Left renal cortex interstitium (tissue), 4 donors: ENCODE results near the gene MAPKAP1. TPM values are rescaled to one million over a fixed set of nuclear protein-coding genes. Genes with fewer than 3 reads are reported as not detected.

ENCODE experiments used
- DNase-seq, 4 donors: peaks; one replicate each; pipeline ENCODE4 v3.0.0-alpha.2; 2013; ENCODE audit warnings: low read depth in 4 of 4, low spot score in 2 of 4, missing footprints in 1 of 4
- polyA plus RNA-seq, 4 donors: library from polyadenylated mRNA; unstranded; fragments of 120-200 nt; gene quantifications; one replicate each; pipeline ENCODE4 v1.2.1, GENCODE V29; 2013; ENCODE audit not compliant: insufficient read length in 4 of 4

Gene MAPKAP1
- polyA plus RNA-seq, 4 donors: 59.0 to 82.9 (median 76.7) TPM

DNA sequence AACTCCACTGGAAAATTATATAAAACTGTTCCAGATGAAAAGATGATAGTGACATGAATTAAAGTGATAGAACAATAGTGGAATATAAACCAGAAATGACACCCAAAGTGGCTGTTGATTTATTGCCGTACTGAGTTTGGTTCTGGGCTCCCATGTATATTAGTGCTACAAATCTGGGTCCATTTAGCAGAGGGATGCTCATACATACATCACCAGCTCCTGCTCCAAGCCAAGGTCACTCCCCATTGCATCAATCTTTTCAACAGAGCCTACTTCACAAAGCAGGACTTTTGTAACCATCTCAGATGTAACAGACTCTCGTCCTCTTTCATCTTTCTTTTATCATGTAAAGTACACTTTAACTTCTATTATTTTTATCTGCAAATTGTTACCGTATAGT lies 236.8 kb downstream of the MAPKAP1 start:
- no peak for DNase-seq

DNA sequence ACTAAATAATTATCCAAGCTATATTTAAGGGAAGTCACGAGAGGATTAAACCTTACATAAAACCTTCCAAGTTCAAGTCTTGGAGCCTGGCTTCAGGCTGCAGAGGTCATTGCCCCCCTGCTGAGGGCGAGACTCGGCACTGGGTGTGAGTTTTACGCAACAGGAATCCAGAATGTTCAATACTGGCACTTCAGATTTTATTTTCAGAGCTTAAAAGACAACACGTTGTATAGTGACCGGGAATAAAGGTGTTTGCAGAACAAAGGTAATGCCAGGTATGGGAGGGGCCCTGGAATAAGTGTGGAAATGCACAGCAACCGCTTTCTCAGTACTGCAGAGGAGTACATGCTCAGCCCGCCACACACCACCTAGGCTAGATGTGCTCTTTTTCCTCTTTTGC lies 238.4 kb downstream of the MAPKAP1 start:
- DNase-seq: no peak

DNA sequence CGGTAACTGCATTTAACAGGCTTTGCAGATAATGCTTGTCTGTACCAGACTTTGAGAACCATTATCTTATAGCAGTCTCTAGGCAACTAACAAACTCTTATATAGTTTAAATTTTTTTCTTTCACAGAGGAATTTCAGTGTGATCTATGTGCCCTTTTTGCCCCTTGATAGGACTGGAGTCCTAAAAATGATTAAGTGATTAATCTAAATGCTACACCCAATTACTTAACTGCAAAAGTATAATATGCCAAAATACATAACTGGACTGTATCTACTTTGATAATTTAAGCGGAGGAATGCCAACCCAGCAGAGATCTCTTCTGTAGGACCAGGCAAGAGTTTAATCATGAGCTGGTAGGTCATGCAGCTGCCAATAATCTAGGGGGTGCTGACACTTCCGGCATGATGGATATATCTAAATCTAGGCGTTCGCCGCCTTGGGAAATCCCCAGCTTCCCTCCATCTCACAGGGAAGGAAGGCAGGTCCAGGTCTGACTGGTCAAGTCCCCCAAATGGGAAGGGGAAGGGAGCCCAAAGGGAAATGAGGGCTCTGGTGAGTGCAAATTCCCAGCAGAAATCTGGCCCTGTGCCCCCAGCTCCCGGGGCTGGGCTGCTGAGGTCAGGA lies 239.8 kb downstream of the MAPKAP1 start:
- no peak for DNase-seq

DNA sequence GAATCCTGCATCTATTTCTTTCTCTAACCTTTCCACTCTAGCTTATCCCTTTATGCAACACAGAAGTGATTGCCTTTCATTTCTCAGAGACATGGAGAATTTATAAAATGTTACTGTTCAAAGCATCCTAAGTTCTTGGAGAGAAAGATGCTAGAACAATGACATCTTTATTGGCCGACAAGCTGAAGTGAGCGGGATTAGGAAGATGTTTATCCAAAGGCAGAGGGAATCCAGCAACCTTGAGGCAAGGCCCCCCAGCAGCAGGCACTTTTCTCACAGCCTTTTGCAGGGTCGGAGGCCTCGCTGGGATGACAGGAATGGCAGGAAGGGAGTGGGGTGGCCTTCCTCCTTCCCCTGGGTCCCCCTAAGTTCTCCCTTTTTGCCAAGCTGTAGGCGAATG lies 240.6 kb downstream of the MAPKAP1 start:
- no peak for DNase-seq

DNA sequence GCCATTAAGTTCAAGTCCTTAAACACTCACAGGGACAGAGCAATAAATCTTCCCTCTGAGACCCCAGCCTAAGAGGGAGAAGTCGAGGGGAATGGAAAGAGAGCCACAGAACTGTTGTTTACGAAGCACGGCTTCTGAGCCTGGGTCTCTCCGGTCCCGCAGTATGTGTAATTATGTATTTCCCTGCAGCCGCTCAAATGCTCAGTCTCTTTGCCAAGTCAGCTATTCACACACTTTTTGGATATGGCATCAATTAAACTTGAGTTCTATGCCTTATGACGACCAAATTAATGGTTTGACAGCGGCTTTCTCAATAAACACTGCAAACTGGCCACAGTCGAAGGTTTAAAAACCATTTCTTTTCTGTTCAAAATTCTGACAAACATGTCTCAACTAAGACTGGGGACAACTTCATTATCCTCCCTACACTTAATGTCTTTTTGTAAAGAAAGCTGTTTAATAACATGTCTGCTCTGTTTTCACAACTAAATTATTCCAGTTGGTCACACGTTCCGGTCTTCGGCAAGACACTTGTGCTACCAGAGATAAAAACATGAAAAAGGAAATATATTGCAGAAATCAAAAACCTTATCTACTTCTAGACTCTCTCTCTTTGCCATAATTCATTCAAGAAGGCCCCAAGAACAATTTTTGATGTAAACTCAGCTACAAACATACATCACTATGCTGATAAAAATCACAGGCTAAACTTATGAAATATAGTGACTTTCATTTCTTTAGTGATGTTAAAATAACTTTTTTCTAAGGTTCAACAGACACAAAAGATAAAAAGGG lies 242.2 kb downstream of the MAPKAP1 start:
- DNase-seq: no peak

DNA sequence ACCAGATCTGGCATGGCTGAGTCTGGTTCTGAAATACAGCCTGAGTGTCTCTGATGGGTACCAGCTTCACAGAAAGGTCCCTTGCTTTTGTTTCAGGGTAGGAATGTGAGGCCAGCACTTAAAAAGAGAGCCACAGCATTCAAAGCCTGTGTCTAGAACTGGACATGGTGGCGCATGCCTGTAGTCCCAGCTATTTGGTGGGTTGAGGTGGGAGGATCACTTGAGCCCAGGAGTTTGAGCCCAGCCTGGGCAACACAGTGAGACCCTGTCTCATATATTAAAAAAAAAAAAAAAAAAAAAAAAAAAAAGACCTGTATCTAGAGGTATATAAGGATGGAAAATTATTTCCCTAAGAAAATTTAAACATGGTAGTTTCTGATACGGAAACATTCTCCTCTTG lies 243.1 kb downstream of the MAPKAP1 start:
- DNase-seq: no peak

DNA sequence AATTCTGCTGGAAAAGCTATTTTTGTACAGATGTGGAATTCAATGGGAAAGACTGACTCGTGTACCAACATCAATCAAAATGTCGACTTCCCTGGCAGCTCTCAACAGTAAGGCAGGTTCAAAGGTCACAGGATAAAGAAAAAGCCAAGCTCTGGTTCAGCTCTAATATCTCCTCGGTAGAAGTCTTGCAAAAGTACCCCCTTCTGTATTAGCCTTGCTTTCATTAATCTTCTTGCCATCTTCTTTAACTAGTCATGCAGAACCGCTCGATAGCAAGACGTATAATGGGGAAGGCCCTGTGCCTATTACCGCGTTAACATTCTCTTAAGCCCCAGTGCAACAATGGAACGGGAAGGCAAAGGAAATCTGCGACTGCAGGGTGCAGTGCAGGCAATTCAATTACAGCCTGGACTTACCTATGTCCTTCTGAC lies 244.1 kb downstream of the MAPKAP1 start:
- no peak for DNase-seq

DNA sequence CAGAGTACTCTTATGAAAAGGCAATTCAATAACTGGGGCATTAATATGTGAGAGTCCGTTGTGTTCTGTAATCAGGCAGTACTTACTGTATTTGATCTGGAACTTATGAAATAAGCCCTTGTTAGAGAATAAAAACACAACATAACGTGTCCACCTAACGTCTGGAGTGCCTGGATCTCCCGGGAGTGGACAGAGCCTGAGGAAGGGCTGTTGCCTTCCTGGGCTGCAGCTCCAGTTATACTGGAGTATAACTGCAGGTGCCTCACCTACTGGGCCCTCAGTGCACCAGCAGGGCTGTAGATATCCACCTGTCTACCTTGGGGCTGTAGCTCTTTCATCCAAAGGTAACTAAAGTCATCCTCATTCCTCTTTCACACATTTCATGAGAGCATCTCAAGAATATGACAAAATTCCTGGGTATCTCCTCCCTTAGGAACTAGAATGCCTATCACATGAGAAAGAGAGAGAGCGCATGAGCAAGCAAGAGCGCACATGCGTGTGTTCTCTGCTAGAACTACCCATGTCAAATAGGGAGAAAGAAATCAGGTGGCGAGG lies 245.3 kb downstream of the MAPKAP1 start:
- DNase-seq: no peak

DNA sequence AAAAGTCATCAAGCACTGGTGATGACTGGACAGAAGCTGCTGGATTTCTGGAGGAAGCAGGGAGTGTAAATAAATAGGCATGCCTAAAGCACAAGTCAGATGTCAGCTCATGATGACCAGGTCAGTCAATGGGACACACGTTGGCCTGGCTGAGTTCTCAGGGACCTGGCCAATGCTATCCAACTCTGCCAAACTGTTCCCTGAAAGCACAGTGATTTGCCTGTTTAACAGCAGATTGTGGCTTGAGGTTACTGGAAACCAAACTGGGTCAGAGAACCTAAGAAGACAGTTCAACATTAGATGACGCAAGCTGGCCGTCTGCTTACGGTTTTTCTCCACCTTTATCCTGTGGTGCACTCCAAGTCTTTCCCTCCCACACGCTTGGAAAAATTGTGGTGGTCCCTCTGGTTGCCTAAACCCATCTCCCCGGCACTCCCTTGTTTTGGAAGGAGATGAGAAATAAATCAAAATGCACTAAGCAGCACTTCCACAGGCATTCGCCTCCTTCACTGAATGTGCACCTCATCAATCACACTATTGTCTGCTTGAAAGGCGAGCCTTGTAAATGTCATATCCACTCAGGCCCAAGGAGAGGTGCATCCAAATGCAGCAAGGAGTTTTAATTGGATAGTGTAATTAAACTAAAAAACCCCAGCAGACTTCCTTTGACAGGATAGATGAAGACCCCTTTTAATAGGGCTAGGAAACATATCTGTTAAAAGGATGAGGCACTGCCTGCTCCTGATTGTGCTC lies 245.9 kb downstream of the MAPKAP1 start:
- DNase-seq: no peak

DNA sequence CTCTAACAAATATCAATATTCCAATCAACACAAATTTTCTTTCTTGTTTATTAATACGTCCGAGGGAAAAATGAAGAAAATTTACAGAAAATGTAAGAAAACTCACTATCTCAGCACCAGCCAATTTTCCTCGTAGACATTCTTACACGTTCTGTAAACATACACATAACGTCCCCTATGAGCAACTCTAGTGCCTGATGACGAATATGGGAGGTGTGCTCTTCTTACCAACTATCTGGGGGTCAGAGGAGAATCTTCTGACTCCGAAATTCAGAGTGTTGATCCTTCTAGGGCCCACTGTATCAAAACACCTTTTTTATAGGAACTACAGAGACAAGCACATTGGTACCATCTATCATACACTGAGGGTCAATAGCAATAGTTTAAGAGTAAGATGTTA lies 246.7 kb downstream of the MAPKAP1 start:
- no peak for DNase-seq

DNA sequence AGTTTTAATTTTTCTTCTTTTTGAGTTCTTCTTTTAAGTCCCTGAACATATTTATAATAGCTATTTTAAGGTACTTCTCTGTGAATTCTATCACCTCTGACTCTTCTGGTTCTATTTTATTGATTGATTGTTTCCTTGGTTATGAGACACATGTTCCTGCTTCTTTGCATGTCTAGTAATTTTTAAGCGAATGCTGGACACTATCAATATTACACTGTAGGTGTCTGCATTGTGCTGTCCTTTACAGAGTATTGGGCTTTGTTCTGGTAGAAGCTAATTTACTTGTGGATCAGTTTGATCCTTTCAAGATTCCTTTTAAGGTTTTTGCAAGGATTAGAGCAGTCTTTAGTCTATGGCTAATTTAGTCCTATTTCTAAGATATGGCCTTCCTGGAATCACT lies 249.7 kb downstream of the MAPKAP1 start:
- DNase-seq: no peak

DNA sequence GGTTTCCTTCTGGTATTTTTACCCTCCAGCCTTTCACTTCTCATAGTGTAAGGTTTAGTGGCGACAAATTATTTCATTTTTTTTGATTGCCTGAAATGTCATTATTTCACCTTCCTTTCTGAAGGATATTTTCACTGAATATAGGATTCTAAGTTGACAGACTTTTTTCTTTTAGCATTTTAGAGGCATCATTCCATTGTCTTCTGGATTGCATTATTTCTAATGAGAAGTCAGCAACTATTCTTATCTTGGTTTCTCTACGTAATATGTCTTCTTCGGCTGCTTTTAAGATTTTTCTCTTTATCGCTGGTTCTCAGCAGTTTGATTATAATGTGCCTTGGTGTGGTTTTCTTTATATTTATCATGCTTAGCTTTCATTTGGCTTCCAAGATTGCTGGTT lies 251.1 kb downstream of the MAPKAP1 start:
- DNase-seq: no peak

DNA sequence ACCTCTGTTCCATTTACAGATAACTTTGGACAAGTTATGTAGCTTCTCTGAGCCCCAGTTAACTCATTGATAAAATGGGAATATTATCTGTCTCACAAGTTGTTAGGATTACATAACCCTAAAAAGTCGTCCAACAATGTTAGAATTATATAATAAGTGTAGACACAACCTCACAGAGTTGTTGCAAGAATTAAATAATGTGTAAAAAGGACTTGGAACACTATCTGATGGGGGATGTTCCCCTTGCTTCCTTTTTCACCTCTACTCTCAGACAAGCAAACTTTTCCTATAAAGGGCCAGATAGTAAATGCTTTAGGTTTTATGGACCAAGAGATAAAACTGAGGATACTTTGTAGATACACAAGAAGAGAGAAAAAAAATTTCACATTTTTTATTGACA lies 251.9 kb downstream of the MAPKAP1 start:
- DNase-seq: no peak

DNA sequence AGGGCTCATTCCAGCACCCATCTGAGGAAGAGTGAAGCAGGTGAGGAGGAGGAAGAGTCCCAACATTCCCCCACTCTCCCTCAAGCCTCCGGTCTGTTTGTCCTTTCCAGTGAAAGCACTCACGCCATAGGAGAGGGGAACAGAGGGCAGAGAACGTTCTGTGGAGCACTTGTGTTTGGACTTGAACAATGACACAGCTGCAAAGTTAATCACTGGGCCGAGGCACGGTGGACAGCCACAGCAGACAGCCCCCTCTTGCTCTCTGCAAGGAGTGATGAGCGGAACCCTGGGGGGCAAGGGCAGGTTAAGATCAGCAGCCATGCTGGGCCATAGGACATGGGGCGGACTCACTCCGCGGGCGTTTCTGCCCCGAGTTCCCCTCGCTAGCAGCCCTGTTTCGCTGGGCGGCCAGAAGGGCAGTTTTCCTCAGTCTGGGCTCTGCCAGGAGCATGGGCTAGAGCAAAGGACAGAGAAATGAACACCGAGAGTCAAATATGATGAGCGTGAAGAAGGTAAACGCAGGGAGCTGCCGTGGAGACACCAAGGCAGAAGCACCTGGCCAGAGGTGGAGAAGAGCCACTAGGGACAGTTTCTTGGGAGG lies 259.7 kb downstream of the MAPKAP1 start:
- no peak for DNase-seq

DNA sequence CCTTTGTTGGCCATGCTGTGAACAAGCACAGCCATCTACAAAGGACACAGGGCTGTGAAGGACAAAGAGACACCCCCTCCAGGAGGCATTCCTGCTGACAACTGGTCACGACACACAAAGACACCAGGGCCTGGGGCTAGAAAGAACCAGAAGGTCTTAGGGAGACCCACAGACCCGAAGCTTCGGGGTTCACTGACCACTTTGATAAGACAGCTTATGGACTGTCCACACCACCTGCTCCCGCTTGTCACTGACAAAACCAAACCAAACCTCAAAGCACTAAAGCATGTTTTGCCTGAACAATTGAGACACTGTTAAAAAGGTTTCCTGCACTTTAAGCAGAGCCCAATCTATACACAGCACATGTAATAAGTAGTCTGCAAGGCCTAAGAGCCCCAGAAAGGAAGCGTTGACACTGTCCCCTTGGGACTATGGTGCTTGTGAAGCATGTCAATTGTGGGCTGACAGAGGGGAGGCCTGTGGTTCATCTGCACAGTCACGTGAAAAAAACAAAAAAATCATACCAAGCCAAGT lies 260.4 kb downstream of the MAPKAP1 start:
- no peak for DNase-seq

DNA sequence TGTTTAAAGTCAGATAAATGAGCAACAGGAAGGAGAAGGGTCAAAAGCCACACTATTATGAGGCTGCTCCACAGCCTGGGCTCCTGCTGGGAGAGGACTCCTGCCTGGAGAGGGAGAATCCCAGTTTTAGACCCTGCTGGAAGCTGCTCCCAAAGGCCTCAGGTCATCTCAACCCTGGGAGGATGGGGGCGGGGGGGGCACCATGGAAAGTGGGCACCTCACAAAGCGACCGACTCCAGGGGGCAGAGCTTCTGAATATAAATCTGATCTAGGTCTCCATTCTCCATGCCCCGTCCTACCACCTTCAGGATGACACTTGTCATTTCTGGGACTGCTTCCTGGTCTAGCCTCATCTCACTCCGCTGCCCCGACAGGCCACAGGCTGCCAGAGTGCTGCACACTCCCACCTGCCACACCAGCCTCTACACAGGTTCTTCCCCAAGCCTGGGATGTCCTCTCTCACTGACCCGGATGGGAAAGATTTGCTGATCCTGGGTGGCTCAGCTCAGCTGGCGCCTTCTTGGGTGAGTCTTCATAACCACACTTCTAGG lies 262.0 kb downstream of the MAPKAP1 start:
- no peak for DNase-seq

DNA sequence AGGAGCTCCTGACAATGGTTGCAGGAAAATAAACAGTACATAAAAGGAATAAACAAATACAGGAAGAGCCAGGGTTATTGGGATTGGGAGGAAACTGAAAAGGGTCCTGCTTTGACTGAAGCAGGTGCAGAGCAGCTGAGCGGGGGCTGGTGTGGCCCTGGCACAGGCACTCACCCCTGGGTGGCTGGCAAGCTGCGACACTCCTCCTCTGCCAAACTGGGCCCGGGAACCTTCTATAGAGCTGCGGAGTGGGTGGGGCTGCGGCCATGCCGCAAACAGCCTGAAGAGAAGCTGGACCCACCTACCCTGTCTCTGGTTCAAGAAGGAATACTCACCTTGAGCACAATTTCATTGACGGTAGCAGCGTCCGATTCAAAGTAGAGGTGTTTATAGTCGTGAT lies 262.8 kb downstream of the MAPKAP1 start:
- DNase-seq: no peak

DNA sequence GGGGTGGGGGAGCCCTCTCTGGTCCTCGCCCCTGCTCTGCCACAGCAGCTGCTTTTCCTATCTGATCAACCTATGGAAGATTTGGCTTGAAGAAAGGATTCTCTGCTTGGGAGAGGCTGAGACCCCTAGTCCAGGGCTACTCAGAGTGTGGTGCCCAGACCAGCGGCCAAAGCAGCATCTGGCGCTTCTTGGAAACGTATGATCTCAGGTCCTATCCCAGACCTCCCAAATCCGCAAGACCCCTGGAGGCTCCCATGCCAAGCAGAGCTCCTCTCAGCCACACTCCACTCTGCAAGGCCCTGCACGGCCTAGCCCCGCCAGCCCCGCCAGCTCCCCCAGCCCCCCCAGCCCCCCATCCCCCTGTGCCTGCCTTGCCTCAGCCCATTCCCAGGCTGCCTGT lies 263.6 kb downstream of the MAPKAP1 start:
- DNase-seq: no peak

DNA sequence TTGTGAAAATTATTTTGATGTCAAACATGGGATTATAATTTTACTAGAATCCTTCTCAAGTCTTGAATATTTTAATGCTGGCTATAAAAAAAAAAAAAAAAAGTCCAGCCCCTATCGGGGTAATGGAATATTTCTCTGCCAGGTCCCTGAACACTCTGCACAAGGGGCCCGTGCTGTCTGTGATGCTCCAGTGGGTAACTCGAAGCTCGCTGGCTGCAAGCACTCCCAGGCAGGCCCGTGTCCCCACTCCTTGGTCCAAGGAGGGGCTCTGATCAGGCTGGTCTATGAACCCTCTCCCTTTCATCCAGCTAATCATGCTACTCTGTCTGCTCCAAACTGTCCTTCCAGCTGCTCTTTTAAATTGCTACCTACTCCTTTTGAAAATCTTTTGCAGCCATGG lies 264.6 kb downstream of the MAPKAP1 start:
- no peak for DNase-seq

DNA sequence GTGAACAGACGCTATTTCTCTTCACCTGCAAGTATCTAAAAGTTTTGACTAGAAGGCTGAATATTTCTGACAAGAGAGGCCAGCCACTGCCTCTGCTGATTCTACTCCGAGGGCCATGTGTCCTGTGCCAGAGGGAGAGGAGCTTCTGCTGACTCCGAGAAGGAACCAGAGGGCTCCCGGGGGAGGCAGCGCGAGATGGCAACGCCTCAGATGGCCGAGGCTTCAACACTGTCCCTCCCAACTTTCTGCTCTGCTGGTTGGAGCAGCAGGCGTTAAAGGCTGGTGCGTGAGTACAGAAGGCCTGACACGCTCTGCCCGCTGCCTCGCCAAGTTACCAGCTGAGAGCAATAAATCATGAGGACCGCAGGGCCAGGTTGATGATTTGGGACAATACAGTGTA lies 266.6 kb downstream of the MAPKAP1 start:
- DNase-seq: no peak
